Stimulated activated memory B cell treated with anti-CD40 and anti-IgM and Interleukin-4, amounts not matched to agents 10 μg/mL and 1 μg/mL and 100 μg/mL, for 72 hours (primary cell): ENCODE results near the gene MMP1.

ENCODE experiments used
- ATAC-seq: fragments of 150-1000 bp; cut with Tn5 transposase; 2 replicates; pipeline ENCODE4 v1.10.0; 2021
- H3K27ac Mint-ChIP-seq: one replicate; pipeline ENCODE4 v1.8.0; 2022; ENCODE audit warnings: mild to moderate bottlenecking, mixed read lengths
- H3K27me3 Mint-ChIP-seq: one replicate; pipeline ENCODE4 v1.8.0; 2022; ENCODE audit warnings: mixed read lengths
- H3K36me3 Mint-ChIP-seq: one replicate; pipeline ENCODE4 v1.8.0; 2022; ENCODE audit warnings: mixed read lengths
- H3K4me1 Mint-ChIP-seq: one replicate; pipeline ENCODE4 v1.8.0; 2022; ENCODE audit warnings: mixed read lengths
- H3K4me3 Mint-ChIP-seq: one replicate; pipeline ENCODE4 v1.8.0; 2022; ENCODE audit warnings: mild to moderate bottlenecking, moderate library complexity, mixed read lengths
- H3K9me3 Mint-ChIP-seq: one replicate; pipeline ENCODE4 v1.8.0; 2022; ENCODE audit warnings: mixed read lengths

The MMP1 gene

GRCh38 chr11:102798012-102798746 lies at the start of gene MMP1:
TSS of gene MMP1 (minus strand) at chr11:102798160. CDS start at chr11:102798092, 68 bp downstream.
- peak; percentile 13 for ATAC-seq

GRCh38 chr11:102846292-102846691 lies 48.3 kb upstream of the MMP1 start:
- no peaks in the 10 kb centered on the region for H3K36me3 Mint-ChIP-seq
- H3K27me3 Mint-ChIP-seq, result no peaks in the 10 kb centered on the region
- no peak overlapping the region for H3K27ac Mint-ChIP-seq
- no peak overlapping the region for H3K4me3 Mint-ChIP-seq
- no peak for ATAC-seq
- no peaks in the 10 kb centered on the region for H3K4me1 Mint-ChIP-seq
- H3K9me3 Mint-ChIP-seq, result peaks cover 3% of the 10 kb centered on the region

More at GRCh38 chr11:102798012-102798746, at the start of gene MMP1:
- H3K27me3 Mint-ChIP-seq, result peaks cover 8% of the 10 kb centered on the region
- H3K27ac Mint-ChIP-seq, result no peak within 1 kb of the TSS
- H3K4me3 Mint-ChIP-seq, result no peak within 1 kb of the TSS
- H3K36me3 Mint-ChIP-seq, result no peaks in the 10 kb centered on the region
- no peaks in the 10 kb centered on the region for H3K9me3 Mint-ChIP-seq
- H3K4me1 Mint-ChIP-seq, result no peaks in the 10 kb centered on the region

GRCh38 chr11:102843489-102843888 lies 45.5 kb upstream of the MMP1 start, which contains the start of gene MMP3:
TSS of gene MMP3 (minus strand) at chr11:102843609. CDS start at chr11:102843546, 63 bp downstream.
- Mint-ChIP-seq H3K27ac (no peak within 1 kb of the TSS), H3K9me3 (peaks cover 3% of the 10 kb centered on the region), H3K27me3 (no peaks in the 10 kb centered on the region), H3K4me3 (no peak within 1 kb of the TSS), H3K4me1 (no peaks in the 10 kb centered on the region), H3K36me3 (no peaks in the 10 kb centered on the region)
- no peak for ATAC-seq

- Mint-ChIP-seq H3K27ac (no peak overlapping the region), H3K27me3 (no peaks in the 10 kb centered on the region), H3K36me3 (no peaks in the 10 kb centered on the region), H3K9me3 (peaks cover 3% of the 10 kb centered on the region), H3K4me3 (no peak overlapping the region), H3K4me1 (no peaks in the 10 kb centered on the region)
- no peak for ATAC-seq
Observed at GRCh38 chr11:102842930-102843329, 45.0 kb upstream of the MMP1 start.

- no peaks in the 10 kb centered on the region for H3K36me3 Mint-ChIP-seq
- ATAC-seq, result no peak
- no peak overlapping the region for H3K4me3 Mint-ChIP-seq
- H3K27ac Mint-ChIP-seq, result no peak overlapping the region
- no peaks in the 10 kb centered on the region for H3K4me1 Mint-ChIP-seq
- no peaks in the 10 kb centered on the region for H3K9me3 Mint-ChIP-seq
- no peaks in the 10 kb centered on the region for H3K27me3 Mint-ChIP-seq
Observed at GRCh38 chr11:102840018-102840417, 42.1 kb upstream of the MMP1 start.

GRCh38 chr11:102837646-102838045 lies 39.7 kb upstream of the MMP1 start:
- Mint-ChIP-seq H3K36me3 (no peaks in the 10 kb centered on the region), H3K4me1 (no peaks in the 10 kb centered on the region), H3K27ac (no peak overlapping the region), H3K27me3 (peaks cover 5% of the 10 kb centered on the region), H3K4me3 (no peak overlapping the region), H3K9me3 (no peaks in the 10 kb centered on the region)
- ATAC-seq, result no peak

- ATAC-seq, result no peak
- no peak overlapping the region for H3K27ac Mint-ChIP-seq
- H3K36me3 Mint-ChIP-seq, result no peaks in the 10 kb centered on the region
- peaks cover 10% of the 10 kb centered on the region for H3K27me3 Mint-ChIP-seq
- no peaks in the 10 kb centered on the region for H3K4me1 Mint-ChIP-seq
- H3K4me3 Mint-ChIP-seq, result no peak overlapping the region
- no peaks in the 10 kb centered on the region for H3K9me3 Mint-ChIP-seq
Observed at GRCh38 chr11:102837156-102837555, 39.2 kb upstream of the MMP1 start.

GRCh38 chr11:102836290-102836875 lies 38.4 kb upstream of the MMP1 start:
- no peaks in the 10 kb centered on the region for H3K9me3 Mint-ChIP-seq
- no peak overlapping the region for H3K27ac Mint-ChIP-seq
- H3K27me3 Mint-ChIP-seq, result peaks cover 18% of the 10 kb centered on the region
- ATAC-seq, result no peak
- no peak overlapping the region for H3K4me3 Mint-ChIP-seq
- no peaks in the 10 kb centered on the region for H3K4me1 Mint-ChIP-seq
- H3K36me3 Mint-ChIP-seq, result no peaks in the 10 kb centered on the region

GRCh38 chr11:102833731-102834130 lies 35.8 kb upstream of the MMP1 start:
- H3K9me3 Mint-ChIP-seq, result no peaks in the 10 kb centered on the region
- H3K27ac Mint-ChIP-seq, result no peak overlapping the region
- no peaks in the 10 kb centered on the region for H3K4me1 Mint-ChIP-seq

GRCh38 chr11:102832612-102833011 lies 34.7 kb upstream of the MMP1 start:
- Mint-ChIP-seq H3K27me3 (peaks cover 32% of the 10 kb centered on the region), H3K4me3 (no peak overlapping the region), H3K9me3 (no peaks in the 10 kb centered on the region), H3K36me3 (no peaks in the 10 kb centered on the region), H3K4me1 (no peaks in the 10 kb centered on the region), H3K27ac (no peak overlapping the region)
- ATAC-seq, result no peak

More at GRCh38 chr11:102833731-102834130, 35.8 kb upstream of the MMP1 start:
- no peaks in the 10 kb centered on the region for H3K36me3 Mint-ChIP-seq
- no peak for ATAC-seq
- no peak overlapping the region for H3K4me3 Mint-ChIP-seq
- H3K27me3 Mint-ChIP-seq, result peaks cover 32% of the 10 kb centered on the region

GRCh38 chr11:102831489-102832440 lies 33.8 kb upstream of the MMP1 start:
- H3K27ac Mint-ChIP-seq, result no peak overlapping the region
- H3K36me3 Mint-ChIP-seq, result no peaks in the 10 kb centered on the region
- H3K9me3 Mint-ChIP-seq, result no peaks in the 10 kb centered on the region
- ATAC-seq, result no peak
- no peak overlapping the region for H3K4me3 Mint-ChIP-seq
- no peaks in the 10 kb centered on the region for H3K4me1 Mint-ChIP-seq
- H3K27me3 Mint-ChIP-seq, result peaks cover 32% of the 10 kb centered on the region

GRCh38 chr11:102831128-102831488 lies 33.1 kb upstream of the MMP1 start:
- Mint-ChIP-seq H3K27ac (no peak overlapping the region), H3K9me3 (no peaks in the 10 kb centered on the region), H3K27me3 (peaks cover 32% of the 10 kb centered on the region), H3K4me1 (no peaks in the 10 kb centered on the region), H3K4me3 (no peak overlapping the region), H3K36me3 (no peaks in the 10 kb centered on the region)
- no peak for ATAC-seq

GRCh38 chr11:102830001-102830727 lies 32.2 kb upstream of the MMP1 start:
- H3K9me3 Mint-ChIP-seq, result no peaks in the 10 kb centered on the region
- no peak for ATAC-seq
- H3K27ac Mint-ChIP-seq, result no peak overlapping the region
- H3K27me3 Mint-ChIP-seq, result peaks cover 32% of the 10 kb centered on the region
- H3K36me3 Mint-ChIP-seq, result no peaks in the 10 kb centered on the region
- no peaks in the 10 kb centered on the region for H3K4me1 Mint-ChIP-seq
- H3K4me3 Mint-ChIP-seq, result no peak overlapping the region

- peaks cover 32% of the 10 kb centered on the region for H3K27me3 Mint-ChIP-seq
- H3K4me3 Mint-ChIP-seq, result no peak overlapping the region
- ATAC-seq, result no peak
- no peaks in the 10 kb centered on the region for H3K4me1 Mint-ChIP-seq
- no peak overlapping the region for H3K27ac Mint-ChIP-seq
- no peaks in the 10 kb centered on the region for H3K36me3 Mint-ChIP-seq
- H3K9me3 Mint-ChIP-seq, result no peaks in the 10 kb centered on the region
Observed at GRCh38 chr11:102829316-102830000, 31.5 kb upstream of the MMP1 start.
